ENCODE data around the gene GEMIN8.

Gene GEMIN8

GRCh38 chrX:13956998-13957397 is 72.7 kb downstream of the GEMIN8 start:
- Histone ChIP-seq H3K9me3 (ENCODE audit: control insufficient read depth in 2 of 2, low read length in 2 of 2) (no peaks in the 10 kb centered on the region), H3K27me3 (ENCODE audit: control insufficient read depth in 2 of 2, insufficient read depth in 2 of 2, low read length in 2 of 2) (peaks cover 5 to 10% of the 10 kb centered on the region in 2 donors), H3K4me3 (ENCODE audit: low read length in 2 of 2) (no peak overlapping the region), H3K4me1 (ENCODE audit: control insufficient read depth in 2 of 2, insufficient read depth in 2 of 2, low read length in 2 of 2) (no peaks in the 10 kb centered on the region), H3K36me3 (ENCODE audit: control insufficient read depth in 2 of 2, insufficient read depth in 2 of 2, low read length in 2 of 2) (no peaks in the 10 kb centered on the region), H3K27ac (ENCODE audit: low read depth in 2 of 2, low read length in 2 of 2) (no peak overlapping the region), H3K9ac (ENCODE audit: low read depth in 1 of 2, low read length in 2 of 2) (no peak overlapping the region)

Data from mucosa of rectum (tissue), 2 donors.